ENCODE measurements around the gene HHAT.

HHAT gene

DNA sequence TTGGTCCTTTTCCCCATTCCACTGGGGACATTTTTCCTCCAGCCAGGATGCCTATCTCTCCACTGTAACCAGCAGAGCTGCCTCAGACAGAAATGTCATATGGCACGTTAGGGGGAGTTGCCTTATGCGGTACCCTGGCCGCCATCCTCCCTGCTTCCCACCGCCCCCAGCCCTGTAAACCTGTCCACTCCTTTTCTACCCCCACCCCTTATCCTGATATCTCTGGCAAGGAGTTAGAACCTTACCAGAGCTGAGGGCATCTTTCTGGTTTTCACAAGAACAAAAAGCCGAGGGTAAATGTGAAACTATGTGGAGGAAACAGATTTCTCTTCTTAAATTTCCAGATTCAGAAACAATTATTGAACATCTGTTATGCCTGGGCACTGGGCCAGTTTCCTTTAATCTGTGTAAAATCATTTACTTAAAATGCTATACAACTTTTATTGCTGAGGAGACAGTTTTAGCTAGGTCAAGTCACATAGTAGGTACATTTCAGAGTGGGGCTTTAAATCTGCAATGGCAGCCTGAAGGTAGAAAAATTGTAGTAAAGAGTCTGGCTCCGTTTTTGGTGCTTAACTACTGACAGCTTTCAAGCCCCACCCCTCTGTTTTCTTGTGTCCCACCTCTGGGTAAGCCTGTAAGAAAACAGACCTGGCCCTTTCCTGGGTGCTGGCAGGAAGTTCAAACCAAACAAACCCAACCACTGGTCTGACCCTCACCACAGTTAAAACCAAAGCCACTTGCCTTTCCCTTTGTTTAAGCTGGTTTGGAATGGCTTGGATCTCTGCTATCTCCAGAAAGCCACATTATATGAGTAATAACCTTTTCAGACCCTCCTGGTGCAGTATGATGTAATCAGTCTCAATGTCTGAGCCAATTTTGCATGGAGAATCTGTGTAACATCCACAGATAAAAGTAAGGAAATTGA, 319.0 kb downstream of the HHAT start:
- peak overlapping the region in 1 of 2 experiments; percentile 18 for H3K23ac ChIP-seq (ENCODE audit: low read length in 2 of 2)
- 90% methylated on average over 5 of the region's 6 CpGs for WGBS

DNA sequence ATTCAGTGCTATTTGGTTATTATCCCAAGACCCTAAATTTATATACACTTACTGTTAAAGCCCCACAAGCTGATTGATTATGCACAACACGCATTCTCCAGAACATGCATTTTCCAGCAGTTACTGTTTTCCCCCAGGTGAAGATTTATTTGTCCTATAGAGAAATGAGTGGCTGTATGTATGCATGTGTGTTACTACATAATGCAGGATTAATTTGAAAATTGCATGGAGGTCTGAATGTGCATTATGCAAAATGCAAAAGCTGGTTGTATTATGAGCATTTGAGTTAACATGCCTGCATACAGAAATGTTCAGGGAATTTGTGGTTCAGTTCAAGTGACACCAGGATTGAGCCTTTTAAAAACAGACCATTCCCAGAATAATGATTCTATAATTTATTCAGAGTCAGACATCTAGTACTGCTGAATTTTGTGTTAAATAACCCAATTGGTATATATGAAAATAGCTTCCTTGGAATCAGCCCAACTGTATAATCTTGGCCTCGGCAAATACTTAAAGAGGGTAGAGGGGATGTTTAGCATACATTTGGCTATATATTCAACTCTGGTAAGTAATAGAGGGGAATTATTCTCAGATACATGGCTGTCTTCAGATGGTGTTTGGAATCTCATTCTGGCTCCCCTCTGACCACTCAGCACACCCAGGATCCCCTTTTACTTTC, 320.0 kb downstream of the HHAT start:
- Histone ChIP-seq H2AK5ac (ENCODE audit: low read length, severe bottlenecking) (no peak overlapping the region), H3K4me1 (ENCODE audit: control insufficient read depth, insufficient read depth, low read depth, low read length) (peaks cover 4% of the 10 kb centered on the region), H3K9me3 (ENCODE audit: control insufficient read depth, low read length) (no peaks in the 10 kb centered on the region), H3K79me1 (replicated peaks; ENCODE audit: low read length, poor library complexity, severe bottlenecking) (no peaks in the 10 kb centered on the region), H3K36me3 (ENCODE audit: control insufficient read depth in 1 of 2, insufficient read depth in 2 of 2, low read depth in 1 of 2, low read length in 2 of 2) (no peaks in the 10 kb centered on the region), H3K9ac (ENCODE audit: low read length) (no peak overlapping the region), H3K4ac (ENCODE audit: low read depth in 1 of 2, low read length in 2 of 2) (no peak overlapping the region), H3K23ac (ENCODE audit: low read length in 2 of 2) (no peak overlapping the region), H4K91ac (ENCODE audit: low read length) (no peak overlapping the region), H3K27ac (ENCODE audit: low read length, poor library complexity, severe bottlenecking) (no peak overlapping the region), H3K27me3 (ENCODE audit: control insufficient read depth in 1 of 2, insufficient read depth in 1 of 2, low read length in 2 of 2) (no peaks in the 10 kb centered on the region), H3K14ac (ENCODE audit: low read length in 2 of 2) (no peak overlapping the region), H2BK12ac (ENCODE audit: low read length in 2 of 2) (no peak overlapping the region), H2AFZ (ENCODE audit: low read depth, low read length) (no peak overlapping the region), H2BK15ac (ENCODE audit: low read depth, poor library complexity, severe bottlenecking) (no peak overlapping the region), H3K4me2 (ENCODE audit: low read length, poor library complexity, severe bottlenecking) (no peak overlapping the region), H3K18ac (ENCODE audit: low read depth in 1 of 2, low read length in 2 of 2) (no peak overlapping the region), H2BK120ac (ENCODE audit: low read depth, low read length) (no peak overlapping the region), H4K8ac (ENCODE audit: low read length) (no peak overlapping the region), H2BK5ac (ENCODE audit: low read depth, low read length, poor library complexity, severe bottlenecking) (no peak overlapping the region), H3K4me3 (ENCODE audit: insufficient read depth in 1 of 2, low read depth in 1 of 2, low read length in 2 of 2) (no peak overlapping the region)
- WGBS, result 100% methylated on average over 1 of the region's 2 CpGs
- DNase-seq, result no peak

More for the DNA sequence above, 319.0 kb downstream of the HHAT start:
- no peaks in the 10 kb centered on the region for H3K27me3 ChIP-seq (ENCODE audit: control insufficient read depth in 1 of 2, insufficient read depth in 1 of 2, low read length in 2 of 2)
- peak overlapping the region; percentile 67 to 75 for H2BK12ac ChIP-seq (ENCODE audit: low read length in 2 of 2)
- H4K91ac ChIP-seq (ENCODE audit: low read length), result peak overlapping the region; percentile 89
- H4K8ac ChIP-seq (ENCODE audit: low read length), result peak overlapping the region; percentile 84
- peak overlapping the region; percentile 25 to 71 for H3K4ac ChIP-seq (ENCODE audit: low read depth in 1 of 2, low read length in 2 of 2)
- H3K79me1 ChIP-seq (replicated peaks; ENCODE audit: low read length, poor library complexity, severe bottlenecking), result peaks cover 2% of the 10 kb centered on the region
- peak overlapping the region; percentile 50 to 91 for H3K18ac ChIP-seq (ENCODE audit: low read depth in 1 of 2, low read length in 2 of 2)
- H2BK120ac ChIP-seq (ENCODE audit: low read depth, low read length), result peak overlapping the region; percentile 84
- H3K4me1 ChIP-seq (ENCODE audit: control insufficient read depth, insufficient read depth, low read depth, low read length), result peaks cover 4% of the 10 kb centered on the region
- no peak overlapping the region for H3K4me3 ChIP-seq (ENCODE audit: insufficient read depth in 1 of 2, low read depth in 1 of 2, low read length in 2 of 2)
- no peak overlapping the region for H3K9ac ChIP-seq (ENCODE audit: low read length)
- H3K9me3 ChIP-seq (ENCODE audit: control insufficient read depth, low read length), result no peaks in the 10 kb centered on the region
- H2BK5ac ChIP-seq (ENCODE audit: low read depth, low read length, poor library complexity, severe bottlenecking), result no peak overlapping the region
- H3K36me3 ChIP-seq (ENCODE audit: control insufficient read depth in 1 of 2, insufficient read depth in 2 of 2, low read depth in 1 of 2, low read length in 2 of 2), result no peaks in the 10 kb centered on the region
- H2AFZ ChIP-seq (ENCODE audit: low read depth, low read length), result no peak overlapping the region
- H2AK5ac ChIP-seq (ENCODE audit: low read length, severe bottlenecking), result no peak overlapping the region
- no peak overlapping the region for H3K27ac ChIP-seq (ENCODE audit: low read length, poor library complexity, severe bottlenecking)
- H3K4me2 ChIP-seq (ENCODE audit: low read length, poor library complexity, severe bottlenecking), result no peak overlapping the region
- peak; percentile 45 for DNase-seq
- H3K14ac ChIP-seq (ENCODE audit: low read length in 2 of 2), result no peak overlapping the region
- H2BK15ac ChIP-seq (ENCODE audit: low read depth, poor library complexity, severe bottlenecking), result peak overlapping the region; percentile 95

DNA sequence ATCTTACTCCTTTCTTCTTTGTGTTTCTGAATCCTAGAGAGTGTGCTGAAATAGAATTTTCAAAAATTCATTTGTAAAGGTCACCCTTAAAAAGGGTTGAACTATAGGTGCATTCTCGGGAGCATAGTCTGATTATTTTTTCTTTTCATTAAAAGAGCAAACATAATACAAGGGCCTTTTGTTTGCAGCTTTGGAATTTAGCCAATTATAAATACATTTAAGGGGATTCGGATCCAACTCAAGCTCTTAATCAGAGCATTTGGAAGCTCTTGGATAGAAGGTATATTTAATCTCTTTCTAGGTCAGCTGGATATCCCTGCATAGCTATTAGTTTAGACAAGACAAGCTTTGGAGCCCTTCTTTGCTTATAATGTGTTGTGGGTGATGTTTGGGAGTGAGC, 321.7 kb downstream of the HHAT start:
- Histone ChIP-seq H2AFZ (ENCODE audit: low read depth, low read length) (no peak overlapping the region), H4K8ac (ENCODE audit: low read length) (no peak overlapping the region), H4K91ac (ENCODE audit: low read length) (no peak overlapping the region), H2BK15ac (ENCODE audit: low read depth, poor library complexity, severe bottlenecking) (no peak overlapping the region), H3K9ac (ENCODE audit: low read length) (no peak overlapping the region), H3K4me3 (ENCODE audit: insufficient read depth in 1 of 2, low read depth in 1 of 2, low read length in 2 of 2) (no peak overlapping the region), H2BK120ac (ENCODE audit: low read depth, low read length) (no peak overlapping the region), H3K27me3 (ENCODE audit: control insufficient read depth in 1 of 2, insufficient read depth in 1 of 2, low read length in 2 of 2) (no peaks in the 10 kb centered on the region), H3K4me1 (ENCODE audit: control insufficient read depth, insufficient read depth, low read depth, low read length) (peaks cover 11% of the 10 kb centered on the region), H3K4ac (ENCODE audit: low read depth in 1 of 2, low read length in 2 of 2) (no peak overlapping the region), H2AK5ac (ENCODE audit: low read length, severe bottlenecking) (no peak overlapping the region), H3K14ac (ENCODE audit: low read length in 2 of 2) (no peak overlapping the region), H2BK12ac (ENCODE audit: low read length in 2 of 2) (no peak overlapping the region), H3K9me3 (ENCODE audit: control insufficient read depth, low read length) (no peaks in the 10 kb centered on the region), H3K79me1 (replicated peaks; ENCODE audit: low read length, poor library complexity, severe bottlenecking) (no peaks in the 10 kb centered on the region), H3K4me2 (ENCODE audit: low read length, poor library complexity, severe bottlenecking) (no peak overlapping the region), H3K36me3 (ENCODE audit: control insufficient read depth in 1 of 2, insufficient read depth in 2 of 2, low read depth in 1 of 2, low read length in 2 of 2) (no peaks in the 10 kb centered on the region), H3K27ac (ENCODE audit: low read length, poor library complexity, severe bottlenecking) (no peak overlapping the region), H2BK5ac (ENCODE audit: low read depth, low read length, poor library complexity, severe bottlenecking) (no peak overlapping the region), H3K23ac (ENCODE audit: low read length in 2 of 2) (no peak overlapping the region), H3K18ac (ENCODE audit: low read depth in 1 of 2, low read length in 2 of 2) (no peak overlapping the region)
- 80% methylated on average over 1 of the region's 2 CpGs for WGBS
- DNase-seq, result no peak

DNA sequence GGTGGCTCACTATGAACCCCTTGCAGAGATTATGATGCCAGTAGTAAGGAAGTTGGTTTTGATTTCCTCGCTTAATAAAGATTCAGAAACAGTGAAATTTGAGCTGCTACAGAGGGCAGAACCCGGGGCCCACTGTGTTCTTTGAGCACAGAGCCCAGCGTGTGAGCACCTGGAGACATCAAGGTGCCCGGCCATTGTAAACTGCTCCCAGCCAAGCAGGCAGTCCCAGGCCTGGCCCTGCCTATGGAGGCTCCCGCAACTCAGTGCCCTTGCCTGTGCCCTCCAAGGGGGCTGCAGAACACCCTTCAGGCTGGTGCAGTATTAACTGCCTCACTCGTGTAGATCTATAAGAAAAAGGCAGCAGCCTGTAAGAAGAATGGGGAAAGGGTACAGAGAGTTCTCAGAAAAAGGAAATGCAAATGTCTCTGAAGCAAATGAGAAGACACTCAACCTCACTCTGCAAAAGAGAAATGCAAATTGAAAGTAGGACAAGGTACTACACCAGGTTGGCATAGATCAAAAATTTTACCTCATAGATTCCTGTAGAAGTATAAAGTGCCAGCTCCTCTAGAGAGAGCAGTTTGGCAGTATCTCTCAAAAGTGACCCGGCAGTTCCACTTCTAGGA, 323.7 kb downstream of the HHAT start:
- Histone ChIP-seq H3K27ac (ENCODE audit: low read length, poor library complexity, severe bottlenecking) (no peak overlapping the region), H2AK5ac (ENCODE audit: low read length, severe bottlenecking) (no peak overlapping the region), H2BK15ac (ENCODE audit: low read depth, poor library complexity, severe bottlenecking) (no peak overlapping the region), H2BK12ac (ENCODE audit: low read length in 2 of 2) (peak overlapping the region in 1 of 2 experiments; percentile 52), H3K4ac (ENCODE audit: low read depth in 1 of 2, low read length in 2 of 2) (no peak overlapping the region), H2BK5ac (ENCODE audit: low read depth, low read length, poor library complexity, severe bottlenecking) (no peak overlapping the region), H3K14ac (ENCODE audit: low read length in 2 of 2) (peak overlapping the region in 1 of 2 experiments; percentile 66), H2AFZ (ENCODE audit: low read depth, low read length) (no peak overlapping the region), H3K18ac (ENCODE audit: low read depth in 1 of 2, low read length in 2 of 2) (no peak overlapping the region), H2BK120ac (ENCODE audit: low read depth, low read length) (no peak overlapping the region), H3K4me3 (ENCODE audit: insufficient read depth in 1 of 2, low read depth in 1 of 2, low read length in 2 of 2) (no peak overlapping the region), H3K36me3 (ENCODE audit: control insufficient read depth in 1 of 2, insufficient read depth in 2 of 2, low read depth in 1 of 2, low read length in 2 of 2) (no peaks in the 10 kb centered on the region), H3K4me2 (ENCODE audit: low read length, poor library complexity, severe bottlenecking) (no peak overlapping the region), H3K9me3 (ENCODE audit: control insufficient read depth, low read length) (no peaks in the 10 kb centered on the region), H3K79me1 (replicated peaks; ENCODE audit: low read length, poor library complexity, severe bottlenecking) (no peaks in the 10 kb centered on the region), H3K9ac (ENCODE audit: low read length) (no peak overlapping the region), H3K27me3 (ENCODE audit: control insufficient read depth in 1 of 2, insufficient read depth in 1 of 2, low read length in 2 of 2) (no peaks in the 10 kb centered on the region), H4K91ac (ENCODE audit: low read length) (no peak overlapping the region), H3K23ac (ENCODE audit: low read length in 2 of 2) (no peak overlapping the region), H4K8ac (ENCODE audit: low read length) (no peak overlapping the region), H3K4me1 (ENCODE audit: control insufficient read depth, insufficient read depth, low read depth, low read length) (peaks cover 10% of the 10 kb centered on the region)
- DNase-seq, result no peak
- WGBS, result 95% methylated on average over 7 of the region's 7 CpGs

Data from mesenchymal stem cell (in vitro differentiated cells and primary cell).